GM12892 (cell line): Measurements from ENCODE around the gene PPFIA3.

Experiments
- POLR2AphosphoS5 ChIP-seq: IDR thresholded peaks from 2 replicates; pipeline ENCODE4 v1.6.1; 2011; ENCODE audit warnings: low read depth, low read length, control low read depth
- TAF1 ChIP-seq: IDR thresholded peaks from 2 replicates; pipeline ENCODE4 v1.6.1; 2011; ENCODE audit warnings: low read depth, mild to moderate bottlenecking, control low read depth, low read length, borderline replicate concordance

DNA sequence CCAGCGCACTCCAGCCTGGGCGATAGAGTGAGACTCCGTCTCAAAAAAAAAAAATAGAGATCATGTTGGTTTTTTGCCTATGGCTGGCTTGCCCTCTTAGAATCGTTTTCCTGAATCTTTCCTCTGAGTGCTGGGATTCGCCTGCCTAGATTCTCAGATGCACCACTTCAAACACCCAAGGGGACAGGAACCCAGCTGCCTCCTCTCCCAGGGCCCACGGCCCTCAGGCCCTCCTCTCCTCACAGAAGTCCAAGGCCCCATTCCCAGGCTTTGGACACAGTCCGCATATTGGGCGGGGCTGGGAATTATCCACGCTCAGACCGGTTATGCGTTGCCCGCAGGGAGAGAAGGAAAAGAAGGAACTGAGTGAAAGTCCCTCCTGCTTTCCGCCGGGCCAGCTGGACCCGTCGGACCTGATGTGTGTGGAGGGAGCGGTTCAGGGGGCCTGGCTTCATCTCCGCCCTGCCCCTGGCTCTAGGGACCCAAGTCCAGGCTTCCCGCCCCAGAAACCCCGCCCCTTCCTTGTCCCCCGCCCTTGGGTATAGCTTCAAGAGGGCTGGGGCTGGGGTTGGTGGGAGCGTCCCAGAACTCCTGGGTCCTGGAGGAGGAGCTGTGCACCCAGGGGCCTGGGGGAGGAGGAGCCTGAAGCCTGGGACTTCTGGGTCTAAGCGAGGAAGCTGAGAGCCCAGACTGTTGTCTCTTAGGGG lies 5.8 kb downstream of the PPFIA3 start:
- TF ChIP-seq POLR2AphosphoS5 (no peak), TAF1 (no peak)
